Islet of Langerhans (tissue), 1 donor: ENCODE results near the gene TBC1D10A.

Experiments used
- FAIRE-seq: peaks from one replicate; lab custom pipeline; 2011; peaks lifted over from hg19 to GRCh38; lab: Jason Lieb, UNC

TBC1D10A gene, protein sequence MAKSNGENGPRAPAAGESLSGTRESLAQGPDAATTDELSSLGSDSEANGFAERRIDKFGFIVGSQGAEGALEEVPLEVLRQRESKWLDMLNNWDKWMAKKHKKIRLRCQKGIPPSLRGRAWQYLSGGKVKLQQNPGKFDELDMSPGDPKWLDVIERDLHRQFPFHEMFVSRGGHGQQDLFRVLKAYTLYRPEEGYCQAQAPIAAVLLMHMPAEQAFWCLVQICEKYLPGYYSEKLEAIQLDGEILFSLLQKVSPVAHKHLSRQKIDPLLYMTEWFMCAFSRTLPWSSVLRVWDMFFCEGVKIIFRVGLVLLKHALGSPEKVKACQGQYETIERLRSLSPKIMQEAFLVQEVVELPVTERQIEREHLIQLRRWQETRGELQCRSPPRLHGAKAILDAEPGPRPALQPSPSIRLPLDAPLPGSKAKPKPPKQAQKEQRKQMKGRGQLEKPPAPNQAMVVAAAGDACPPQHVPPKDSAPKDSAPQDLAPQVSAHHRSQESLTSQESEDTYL

DNA sequence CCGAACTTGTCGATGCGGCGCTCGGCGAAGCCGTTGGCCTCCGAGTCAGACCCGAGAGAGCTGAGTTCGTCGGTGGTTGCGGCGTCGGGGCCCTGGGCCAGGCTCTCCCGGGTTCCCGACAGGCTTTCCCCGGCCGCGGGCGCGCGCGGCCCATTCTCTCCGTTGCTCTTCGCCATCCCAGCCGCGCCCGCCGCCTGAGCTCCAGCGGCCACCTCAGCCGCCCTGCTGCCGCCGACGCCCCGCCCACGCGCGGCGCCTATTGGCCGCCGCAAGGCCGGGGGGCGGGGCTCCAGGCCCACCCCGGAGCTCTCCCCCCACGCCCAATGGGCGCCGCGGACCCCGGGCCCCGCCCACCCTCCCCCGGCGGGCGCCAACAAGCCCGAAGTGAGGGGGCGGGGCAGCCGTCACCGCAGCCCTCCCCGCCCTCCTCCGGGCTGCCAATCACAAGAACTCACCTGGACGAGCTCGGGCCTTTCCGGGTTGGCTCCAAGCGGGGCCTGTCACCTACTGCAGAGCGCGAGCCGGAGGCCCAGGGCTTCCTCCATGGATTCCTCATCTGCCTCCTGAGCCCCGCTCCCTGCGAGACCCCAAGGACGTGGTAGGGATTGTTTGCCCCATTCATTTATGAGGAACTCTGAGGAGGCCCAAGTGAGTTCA lies at the start of gene TBC1D10A:
Gene TBC1D10A (minus strand): TSS at position 236 of the 657 bp plus-strand sequence. CDS start 60 bp downstream, at position 176.
- FAIRE-seq: no peak

DNA sequence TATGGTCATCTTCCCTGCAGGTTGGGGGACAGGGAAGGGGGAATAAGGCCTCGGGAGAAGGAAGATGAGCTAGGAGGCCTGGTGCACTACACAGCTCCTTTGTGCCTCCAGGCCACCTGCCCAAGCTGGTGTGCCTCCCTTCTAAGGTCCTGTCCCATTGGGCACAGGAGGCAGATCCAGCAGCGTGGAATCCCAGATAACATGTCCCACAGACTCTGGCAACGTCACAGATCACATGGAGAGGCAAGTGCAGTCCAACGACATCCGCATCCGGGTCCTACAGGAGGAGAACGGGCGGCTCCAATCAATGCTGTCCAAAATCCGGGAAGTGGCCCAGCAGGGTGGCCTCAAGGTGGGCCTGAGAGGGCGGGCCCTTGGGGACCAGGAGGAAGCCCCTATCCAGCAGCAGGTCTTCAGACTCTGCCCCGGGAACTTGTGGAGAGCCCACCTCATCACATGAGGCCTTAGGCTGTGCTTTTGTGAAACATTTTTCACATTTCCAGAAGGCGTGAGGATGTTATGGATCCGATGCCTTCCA lies 48.6 kb upstream of the TBC1D10A start:
- no peak for FAIRE-seq

DNA sequence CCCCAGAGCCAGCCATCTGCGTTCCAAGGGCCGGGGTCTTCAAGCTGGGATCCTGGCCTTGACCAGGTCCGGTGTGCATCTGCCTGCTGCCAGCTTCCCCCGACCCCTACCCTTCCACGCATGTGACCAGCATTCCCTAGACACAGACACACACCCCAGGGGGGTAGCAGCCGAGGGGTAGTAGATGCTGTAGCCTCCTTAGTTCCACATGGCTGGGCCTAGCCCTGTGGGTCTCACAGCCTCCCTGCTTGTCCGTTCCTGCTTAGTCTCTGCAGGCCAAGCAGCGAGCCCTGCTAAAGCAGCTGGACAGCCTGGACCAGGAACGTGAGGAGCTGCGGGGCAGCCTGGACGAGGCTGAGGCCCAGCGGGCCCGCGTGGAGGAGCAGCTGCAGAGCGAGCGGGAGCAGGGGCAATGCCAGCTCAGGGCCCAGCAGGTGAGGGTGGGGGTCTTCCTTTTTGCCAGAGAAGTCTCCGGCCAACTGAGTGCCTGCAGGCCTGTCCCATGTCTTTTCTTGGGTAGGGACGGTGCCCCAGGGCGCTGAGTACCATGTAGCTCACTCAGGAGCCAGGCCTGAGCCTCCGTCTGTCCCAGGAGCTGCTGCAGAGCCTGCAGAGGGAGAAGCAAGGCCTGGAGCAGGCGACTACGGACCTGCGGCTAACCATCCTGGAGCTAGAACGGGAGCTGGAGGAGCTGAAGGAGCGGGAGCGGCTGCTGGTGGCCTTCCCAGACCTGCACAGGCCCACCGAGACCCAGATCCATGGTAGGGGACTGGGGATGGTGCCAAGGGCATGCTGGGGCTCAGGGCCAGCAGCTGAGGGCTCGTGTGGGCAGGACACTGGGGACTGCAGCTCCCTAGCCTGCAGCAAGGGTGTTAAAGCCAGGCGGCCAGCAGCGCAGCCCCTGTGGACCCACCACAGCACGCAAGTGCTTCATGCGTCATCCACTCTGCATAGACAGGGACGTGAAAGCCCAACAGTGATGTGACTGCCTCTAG lies 46.9 kb upstream of the TBC1D10A start:
- FAIRE-seq: no peak

DNA sequence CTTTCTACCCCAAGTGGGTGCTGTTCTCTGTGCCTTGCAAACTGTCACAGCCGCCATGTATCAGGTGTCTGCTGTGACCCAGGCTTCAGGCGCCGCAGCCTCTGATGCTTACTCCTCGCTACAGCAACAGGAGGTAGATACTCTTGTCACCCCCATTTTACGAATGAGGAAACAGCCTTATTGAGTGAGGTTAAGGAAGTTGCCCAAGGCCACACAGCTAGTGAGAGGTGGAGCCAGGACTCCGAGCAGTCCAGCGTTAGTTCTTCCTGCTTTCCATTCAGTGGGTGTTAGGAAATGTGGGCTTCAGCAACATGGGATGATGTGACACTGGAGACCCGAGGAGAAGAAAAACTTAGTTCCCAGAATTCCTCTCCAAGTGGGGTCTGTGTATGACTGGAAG lies 46.2 kb upstream of the TBC1D10A start:
- FAIRE-seq: no peak

DNA sequence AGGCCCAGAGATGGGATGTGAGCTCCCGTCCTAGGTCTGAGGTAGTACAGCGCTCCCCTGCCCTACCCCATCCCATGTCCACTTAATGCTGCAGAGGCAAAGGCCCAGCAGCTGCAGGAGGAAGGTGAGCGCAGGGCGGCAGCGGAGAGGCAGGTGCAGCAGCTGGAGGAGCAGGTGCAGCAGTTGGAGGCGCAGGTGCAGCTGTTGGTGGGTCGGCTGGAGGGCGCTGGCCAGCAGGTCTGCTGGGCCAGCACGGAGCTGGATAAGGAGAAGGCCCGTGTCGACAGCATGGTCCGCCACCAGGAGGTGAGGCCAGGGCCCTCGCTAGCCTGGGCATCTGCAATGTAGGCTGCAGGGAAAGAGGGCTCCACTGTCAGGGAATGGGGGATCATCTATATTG lies 45.2 kb upstream of the TBC1D10A start:
- FAIRE-seq: no peak

DNA sequence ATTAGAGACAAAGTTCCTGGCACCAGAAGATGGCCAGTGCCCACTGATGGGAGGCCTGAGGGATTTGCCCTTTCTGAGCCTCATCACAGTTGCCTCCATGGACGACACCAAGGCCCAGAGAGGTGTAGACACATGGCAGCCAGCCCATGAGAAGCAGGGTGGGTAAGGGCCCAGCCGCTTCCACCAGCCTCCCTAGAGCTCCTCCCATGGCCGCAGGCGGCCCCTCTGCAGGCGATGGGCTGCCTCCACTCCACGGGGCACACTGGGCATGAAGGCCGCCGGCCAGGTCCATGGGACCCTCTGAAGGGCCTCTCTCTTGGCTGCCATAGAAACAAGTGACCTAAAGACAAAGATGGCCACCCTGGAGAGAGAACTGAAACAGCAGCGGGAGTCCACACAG lies 44.6 kb upstream of the TBC1D10A start:
- FAIRE-seq: no peak

DNA sequence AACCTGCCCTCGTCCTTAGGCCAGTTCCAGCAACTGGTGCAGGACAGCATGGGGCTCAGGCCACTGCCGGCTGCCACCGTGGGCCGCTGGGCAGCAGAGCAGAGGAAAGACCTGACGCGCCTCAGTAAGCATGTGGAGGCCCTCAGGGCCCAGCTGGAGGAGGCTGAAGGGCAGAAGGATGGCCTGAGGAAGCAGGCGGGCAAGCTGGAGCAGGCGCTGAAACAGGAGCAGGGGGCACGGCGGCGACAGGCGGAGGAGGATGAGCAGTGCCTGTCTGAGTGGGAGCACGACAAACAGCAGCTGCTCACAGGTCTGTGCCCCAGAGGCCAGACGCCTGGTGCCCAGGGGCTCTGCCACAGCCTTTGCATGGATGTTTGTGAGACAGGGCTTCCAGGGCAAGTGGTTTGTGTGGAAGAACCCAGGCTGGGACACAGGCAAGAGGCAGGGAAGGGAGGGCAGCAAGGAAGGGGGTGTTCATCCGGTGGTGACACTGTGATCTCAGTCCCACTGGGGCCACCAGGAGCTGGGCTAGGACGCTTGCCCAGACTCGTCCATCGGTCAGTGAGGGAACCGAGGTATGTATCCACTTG lies 44.0 kb upstream of the TBC1D10A start:
- FAIRE-seq: no peak

DNA sequence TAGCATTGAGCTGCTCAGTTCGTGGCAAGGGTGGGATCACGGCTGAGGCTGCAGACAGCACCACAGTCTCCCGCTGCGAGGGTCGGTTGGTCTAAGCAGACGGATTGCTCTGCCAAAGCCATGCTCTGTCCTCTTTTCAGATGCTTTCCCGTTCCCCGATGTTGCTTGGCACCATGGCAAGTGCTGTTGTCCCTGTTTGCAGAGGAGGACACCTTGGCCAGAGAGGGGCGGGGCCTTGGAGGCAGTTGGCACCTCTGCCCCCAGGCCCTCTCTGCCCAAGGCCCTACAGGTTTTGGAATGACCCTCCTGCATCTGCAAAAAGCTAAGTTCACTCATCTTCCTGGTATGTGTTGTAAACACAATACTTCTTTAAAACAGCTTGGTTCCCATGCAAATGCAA lies 41.7 kb upstream of the TBC1D10A start:
- FAIRE-seq: no peak

DNA sequence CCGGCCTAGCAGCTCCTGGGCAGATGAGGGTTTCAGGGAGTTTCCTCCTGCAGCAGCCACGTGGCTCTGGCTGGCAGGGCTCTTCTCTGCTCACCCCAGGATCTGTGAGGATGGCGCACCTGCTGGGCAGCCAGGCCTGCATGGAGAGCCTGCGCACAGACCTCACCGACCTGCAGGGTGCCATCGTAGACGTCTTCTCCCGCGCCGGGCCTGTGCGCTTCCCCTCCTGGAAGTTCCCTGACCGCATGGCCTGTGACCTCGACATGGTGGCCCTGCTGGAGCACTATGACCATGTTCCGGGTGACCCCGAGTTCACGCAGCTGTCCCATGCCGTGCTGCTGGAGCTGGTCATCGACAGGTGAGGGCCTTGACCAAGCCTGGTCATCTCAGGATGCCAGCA lies 39.1 kb upstream of the TBC1D10A start:
- no peak for FAIRE-seq

DNA sequence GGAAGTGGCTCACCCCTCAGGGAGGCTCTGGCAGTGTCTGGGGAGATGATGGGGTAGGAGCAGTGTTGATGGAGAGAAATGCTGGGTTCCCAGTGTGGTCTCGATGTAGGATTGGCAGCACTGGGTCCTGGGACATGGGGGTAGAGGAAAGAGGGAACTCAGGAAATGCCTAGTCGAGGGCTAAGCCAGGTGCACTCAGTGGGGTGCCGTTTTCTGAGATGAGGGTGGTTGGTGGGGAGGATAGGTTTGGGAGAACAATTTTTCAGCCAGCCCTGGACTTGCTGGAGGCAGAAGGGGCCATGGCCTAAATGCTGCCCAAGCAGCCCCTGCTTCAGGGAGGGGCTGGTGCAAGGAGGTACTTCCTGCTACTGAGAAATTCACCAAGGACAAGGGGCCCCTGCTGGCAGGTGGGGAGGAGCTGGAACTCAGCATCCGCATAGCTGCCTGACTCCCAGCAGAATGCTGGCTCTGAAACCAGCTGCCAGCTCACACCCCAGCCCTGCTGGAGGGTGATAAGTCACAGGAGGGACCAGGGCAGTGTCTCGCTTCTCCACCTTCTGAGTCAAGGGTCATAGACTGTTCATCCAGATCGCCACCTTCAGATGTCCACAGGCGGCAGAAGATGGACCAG lies 36.0 kb upstream of the TBC1D10A start:
- no peak for FAIRE-seq

DNA sequence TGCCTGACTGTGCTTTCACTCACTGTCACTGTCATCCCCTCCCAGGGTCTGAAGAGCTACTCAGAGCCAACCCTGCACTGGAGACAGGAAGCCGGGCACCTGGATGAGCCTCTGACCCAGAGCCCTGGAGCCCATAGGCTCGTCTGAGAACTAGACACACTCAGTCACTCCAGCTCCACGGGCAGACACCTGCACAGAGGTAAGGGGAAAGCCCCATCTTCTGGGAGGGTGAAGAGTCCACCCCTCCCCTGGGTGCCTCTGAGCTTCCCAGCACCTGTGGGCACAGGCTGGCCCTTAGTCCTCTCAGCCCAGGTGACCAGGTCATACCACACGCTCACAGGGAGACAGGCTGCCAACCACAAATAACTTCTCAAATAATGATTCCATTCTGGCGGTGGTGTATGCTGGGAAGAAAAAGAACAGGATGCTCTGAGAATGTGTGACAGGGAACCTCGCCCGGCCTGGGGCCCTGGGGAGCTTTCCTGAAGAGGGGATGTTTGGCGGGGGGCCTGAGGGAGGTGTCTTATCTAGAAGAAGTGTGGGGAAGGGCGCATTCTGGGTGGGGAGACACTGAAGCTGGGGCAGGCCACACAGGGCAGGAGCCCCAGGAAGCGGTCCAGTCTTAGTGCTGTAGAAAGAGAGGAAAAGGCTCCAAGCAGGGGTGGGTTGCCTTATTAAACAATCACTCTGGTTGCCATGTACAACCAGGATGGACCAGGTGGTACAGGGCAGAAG lies 35.3 kb upstream of the TBC1D10A start:
- FAIRE-seq: no peak

DNA sequence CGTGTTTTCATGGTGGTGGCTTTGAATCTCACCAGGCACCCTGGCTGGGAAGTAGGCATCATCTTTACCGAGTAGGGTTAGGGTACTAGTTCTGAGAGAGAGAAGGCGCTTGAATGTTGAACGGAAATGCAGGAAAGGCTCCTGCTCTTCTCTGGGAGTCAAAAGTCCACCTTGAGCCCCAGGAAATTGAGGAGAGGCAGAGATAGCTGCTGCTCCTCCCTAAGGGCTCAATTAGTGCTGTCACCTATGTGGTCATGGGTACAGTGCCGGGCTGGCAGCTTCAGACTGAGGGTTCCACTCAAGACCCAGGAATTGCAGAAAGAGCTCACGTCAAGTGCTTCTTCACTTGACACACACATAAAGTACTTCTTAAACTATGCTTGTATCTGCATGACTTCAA lies 31.8 kb upstream of the TBC1D10A start:
- no peak for FAIRE-seq

DNA sequence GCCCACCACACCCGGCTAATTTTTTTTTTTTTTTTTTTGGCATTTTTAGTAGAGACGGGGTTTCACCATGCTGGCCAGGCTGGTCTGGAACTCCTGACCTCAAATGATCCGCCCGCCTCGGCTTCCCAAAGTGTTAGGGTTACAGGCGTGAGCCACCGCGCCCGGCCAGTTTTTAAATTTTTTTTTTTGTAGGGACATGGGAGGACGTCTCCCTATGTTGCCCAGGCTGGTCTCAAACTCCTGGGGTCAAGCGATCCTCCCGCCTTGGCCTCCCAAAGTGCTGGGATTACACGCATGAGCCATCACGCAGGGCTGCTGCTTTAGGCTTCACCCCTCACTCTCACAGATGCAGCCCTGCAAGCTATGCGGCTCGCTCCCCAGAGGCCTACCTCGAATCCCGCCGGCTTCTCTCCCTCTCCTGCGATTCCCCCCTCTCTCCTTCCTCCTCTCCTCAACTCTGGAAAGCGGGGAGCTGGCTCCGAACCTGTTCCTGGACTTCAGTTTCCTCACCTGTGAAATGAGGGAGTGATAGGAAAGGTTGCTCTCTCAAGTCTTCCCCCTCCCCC lies 31.0 kb upstream of the TBC1D10A start:
- FAIRE-seq: no peak

DNA sequence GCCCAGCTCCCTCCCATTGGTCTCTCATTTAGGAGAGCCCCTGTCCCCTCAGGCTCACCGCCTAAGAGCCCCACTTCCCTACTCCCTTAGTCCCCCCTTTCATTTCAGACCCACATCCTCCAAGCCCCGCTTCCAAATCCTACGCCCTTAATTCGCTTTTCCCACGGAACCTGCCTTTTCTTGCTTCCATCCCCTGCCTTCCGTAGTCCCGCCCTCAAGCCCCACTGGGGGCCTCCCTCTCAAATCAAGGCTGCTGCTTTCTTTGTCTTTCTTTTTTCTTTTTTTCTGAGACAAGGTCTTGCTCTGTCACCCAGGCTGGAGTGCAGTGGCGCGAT lies 30.5 kb upstream of the TBC1D10A start:
- no peak for FAIRE-seq

DNA sequence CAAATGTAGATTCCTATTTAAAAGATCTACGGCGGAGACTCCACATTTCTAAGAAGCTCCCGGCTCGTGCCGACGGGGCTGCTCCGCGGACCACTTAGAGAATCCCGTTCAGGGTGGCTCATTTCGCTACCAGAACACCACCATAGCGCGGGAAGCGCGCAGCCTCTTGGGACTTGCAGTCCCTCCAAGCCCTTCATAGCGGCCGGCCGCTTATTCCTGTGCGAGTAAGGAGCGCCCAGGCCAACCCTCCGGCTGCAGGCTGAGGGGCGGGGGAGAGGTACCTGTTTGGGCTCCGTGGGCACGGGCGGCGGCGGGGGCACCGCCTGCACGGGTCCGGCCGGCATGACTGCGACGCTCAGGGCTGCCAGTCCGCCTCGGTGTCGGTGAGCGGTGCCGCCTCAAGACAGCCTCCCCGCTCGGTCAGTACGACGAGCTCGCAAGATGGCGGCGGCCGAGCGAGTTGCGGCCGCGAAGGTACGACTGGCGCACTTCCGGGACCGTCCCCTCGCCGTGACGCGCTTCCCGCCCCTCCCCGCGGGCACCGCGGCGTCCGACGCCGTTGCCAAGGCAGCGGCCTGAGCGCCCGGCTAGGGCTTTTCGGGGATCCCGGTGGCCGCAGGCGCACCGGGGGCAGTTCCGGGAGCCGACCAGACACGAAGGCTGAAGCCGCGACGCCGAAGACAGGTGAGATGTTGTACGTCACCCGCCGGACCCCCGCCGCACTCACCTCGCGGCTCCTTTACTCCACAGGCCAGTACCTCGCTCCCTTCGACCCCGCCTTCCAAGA lies 29.9 kb upstream of the TBC1D10A start, which contains the start of the genes CCDC157 and SF3A1:
Gene CCDC157 (plus strand): TSS at position 559 of the 787 bp plus-strand sequence. CDS start 8,994 bp downstream, outside the sequence.
Gene SF3A1 (minus strand): TSS at position 446 of the 787 bp plus-strand sequence. CDS start 102 bp downstream, at position 344.
- FAIRE-seq: no peak

DNA sequence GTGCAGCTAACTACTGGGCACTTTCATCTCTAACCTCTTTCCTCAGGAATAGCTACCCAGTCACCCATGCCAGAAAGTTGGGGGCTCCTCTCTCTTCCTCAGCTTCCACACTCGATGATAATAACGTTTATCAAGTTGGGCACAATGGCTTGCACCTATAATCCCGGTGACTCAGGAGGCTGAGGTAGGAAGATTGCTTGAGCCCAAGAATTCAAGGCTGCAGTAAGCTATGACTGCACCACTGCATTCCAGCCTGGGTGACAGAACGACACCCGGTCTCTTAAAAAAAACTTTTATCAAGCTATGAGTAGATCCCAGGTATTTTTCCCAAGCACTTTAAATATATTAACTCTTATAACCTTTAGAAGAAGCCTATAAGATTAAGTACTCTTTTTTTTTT lies 27.9 kb upstream of the TBC1D10A start:
- FAIRE-seq: no peak

DNA sequence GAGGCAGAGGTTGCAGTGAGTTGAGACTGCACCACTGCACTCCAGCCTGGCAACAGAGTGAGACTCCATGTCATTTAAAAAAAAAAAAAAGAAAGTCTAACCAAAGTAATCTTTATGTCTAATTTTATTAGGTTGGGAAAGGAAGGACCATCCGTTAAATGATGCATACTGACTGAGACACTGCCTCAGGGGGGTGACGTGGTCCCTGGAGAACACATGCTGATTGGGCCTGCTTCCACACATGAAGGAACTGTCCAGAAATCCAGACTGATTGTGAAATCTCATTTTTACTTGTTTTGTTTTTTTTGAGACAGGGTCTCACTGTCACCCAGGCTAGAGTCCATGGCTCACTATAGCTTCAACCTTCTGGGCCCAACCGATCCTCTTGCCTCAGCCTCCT lies 24.5 kb upstream of the TBC1D10A start:
- FAIRE-seq: no peak

DNA sequence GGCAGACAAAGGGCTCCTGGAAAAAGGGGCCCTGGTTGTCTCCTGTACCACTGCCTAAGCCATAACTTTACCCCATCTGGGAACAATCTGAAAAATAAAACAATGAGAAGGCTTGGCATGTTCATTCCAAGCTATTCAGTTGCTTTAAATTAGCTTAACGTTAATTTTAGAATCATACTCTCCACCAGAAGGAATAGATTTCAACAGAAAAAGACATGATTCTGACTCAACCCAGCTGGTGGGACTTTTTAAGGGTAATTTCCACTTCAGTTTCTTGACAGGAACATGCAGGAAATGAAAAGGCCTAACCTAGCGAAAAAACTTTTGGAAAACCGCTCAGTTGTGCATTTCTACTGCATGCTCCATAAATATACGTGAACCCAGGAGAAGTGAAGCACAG lies 22.1 kb upstream of the TBC1D10A start:
- FAIRE-seq: no peak

DNA sequence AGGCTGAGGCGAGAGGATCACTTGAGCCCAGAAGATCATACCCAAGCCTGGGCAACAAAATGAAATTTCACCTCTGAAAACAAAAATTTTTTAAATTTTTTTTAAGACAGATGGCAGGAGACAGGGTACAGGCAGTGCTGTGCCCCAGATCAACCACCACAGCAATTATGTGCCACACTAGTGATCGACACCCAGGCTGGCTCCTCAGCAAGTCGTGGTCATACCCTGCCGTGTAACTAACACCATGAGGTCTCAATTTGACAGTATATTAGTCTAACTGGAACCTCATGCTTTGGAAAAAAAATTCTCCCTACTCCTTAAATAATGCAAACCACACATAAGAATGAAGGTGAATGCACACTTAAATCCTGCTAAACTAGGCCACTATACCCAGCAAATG lies 21.7 kb upstream of the TBC1D10A start:
- no peak for FAIRE-seq
